ENCODE data around the gene LRPPRC.
A peak's percentile ranks its signal among the peaks of the same experiment; 100 is the strongest.
"Not testable (repeated sequence)": the region's sequence is repeated elsewhere in the genome, so short reads cannot be mapped to it uniquely, and the experiment has no call there.

LRPPRC gene

GRCh38 chr2:43977677-43978375, 18.0 kb downstream of the LRPPRC start:
- DNase-seq, result no peak

- DNase-seq, result no peak
Measured at GRCh38 chr2:43960921-43961320, 34.9 kb downstream of the LRPPRC start.

- DNase-seq, result no peak
Measured at GRCh38 chr2:43958397-43959275, 37.2 kb downstream of the LRPPRC start.

GRCh38 chr2:43950383-43951008, 45.3 kb downstream of the LRPPRC start:
- DNase-seq, result peak; percentile 18

GRCh38 chr2:43948370-43948769, 47.4 kb downstream of the LRPPRC start:
- no peak for DNase-seq

GRCh38 chr2:43946685-43947084, 49.1 kb downstream of the LRPPRC start:
- no peak for DNase-seq

GRCh38 chr2:43945439-43945838, 50.4 kb downstream of the LRPPRC start:
- DNase-seq, result no peak

- DNase-seq, result no peak
Measured at GRCh38 chr2:43944915-43945314, 50.9 kb downstream of the LRPPRC start.

GRCh38 chr2:43943809-43944452, 51.9 kb downstream of the LRPPRC start:
- peak; percentile 82 for DNase-seq

- DNase-seq, result no peak
Measured at GRCh38 chr2:43943323-43943722, 52.5 kb downstream of the LRPPRC start.

- no peak for DNase-seq
Measured at GRCh38 chr2:43942881-43943280, 52.9 kb downstream of the LRPPRC start.

- no peak for DNase-seq
Measured at GRCh38 chr2:43941966-43942365, 53.8 kb downstream of the LRPPRC start.

GRCh38 chr2:43941359-43941758, 54.4 kb downstream of the LRPPRC start:
- DNase-seq, result peak; percentile 10

- DNase-seq, result no peak
Measured at GRCh38 chr2:43939695-43940256, 56.0 kb downstream of the LRPPRC start.

GRCh38 chr2:43937269-43937820, 58.4 kb downstream of the LRPPRC start:
- no peak for DNase-seq

GRCh38 chr2:43934567-43934966, 61.2 kb downstream of the LRPPRC start:
- DNase-seq, result no peak

- DNase-seq, result no peak
Measured at GRCh38 chr2:43931293-43931692, 64.5 kb downstream of the LRPPRC start.

- no peak for DNase-seq
Measured at GRCh38 chr2:43927442-43927841, 68.3 kb downstream of the LRPPRC start.

GRCh38 chr2:43925431-43925830, 70.4 kb downstream of the LRPPRC start:
- DNase-seq, result no peak

- DNase-seq, result no peak
Measured at GRCh38 chr2:43924463-43924862, 71.3 kb downstream of the LRPPRC start.

- not testable (repeated sequence) for DNase-seq
Measured at GRCh38 chr2:43911136-43911790, 84.5 kb downstream of the LRPPRC start.
